ENCODE results near the gene BAG3. TPM values are rescaled to one million over a fixed set of nuclear protein-coding genes. Genes with fewer than 3 reads are reported as not detected.

Gene BAG3
- total RNA-seq, 6 experiments from 2014 or later = 97.2 to 108 (median 101) TPM

DNA sequence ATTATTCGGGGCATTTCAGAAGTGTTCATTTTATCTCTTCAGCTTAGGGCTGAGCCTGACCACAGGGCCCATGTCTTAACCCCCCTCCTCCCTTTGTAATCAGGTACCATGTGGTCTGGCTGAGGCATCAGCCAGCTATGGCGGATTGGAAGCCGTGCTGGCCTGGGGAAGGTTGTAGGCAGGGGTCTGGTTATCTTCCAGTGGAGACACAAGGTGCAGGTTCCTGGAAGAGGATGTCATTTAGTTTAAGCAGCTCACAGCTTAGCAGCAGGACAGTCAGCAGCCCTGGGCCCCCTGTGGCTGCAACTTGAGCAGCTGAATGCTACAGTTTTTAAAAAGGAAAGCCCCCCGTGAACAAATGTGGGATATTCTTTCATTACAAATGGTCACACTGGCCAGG is 22.1 kb downstream of the BAG3 start:
- peaks cover 54% of the 10 kb centered on the region for H3K36me3 Mint-ChIP-seq (ENCODE audit: low read depth)

DNA sequence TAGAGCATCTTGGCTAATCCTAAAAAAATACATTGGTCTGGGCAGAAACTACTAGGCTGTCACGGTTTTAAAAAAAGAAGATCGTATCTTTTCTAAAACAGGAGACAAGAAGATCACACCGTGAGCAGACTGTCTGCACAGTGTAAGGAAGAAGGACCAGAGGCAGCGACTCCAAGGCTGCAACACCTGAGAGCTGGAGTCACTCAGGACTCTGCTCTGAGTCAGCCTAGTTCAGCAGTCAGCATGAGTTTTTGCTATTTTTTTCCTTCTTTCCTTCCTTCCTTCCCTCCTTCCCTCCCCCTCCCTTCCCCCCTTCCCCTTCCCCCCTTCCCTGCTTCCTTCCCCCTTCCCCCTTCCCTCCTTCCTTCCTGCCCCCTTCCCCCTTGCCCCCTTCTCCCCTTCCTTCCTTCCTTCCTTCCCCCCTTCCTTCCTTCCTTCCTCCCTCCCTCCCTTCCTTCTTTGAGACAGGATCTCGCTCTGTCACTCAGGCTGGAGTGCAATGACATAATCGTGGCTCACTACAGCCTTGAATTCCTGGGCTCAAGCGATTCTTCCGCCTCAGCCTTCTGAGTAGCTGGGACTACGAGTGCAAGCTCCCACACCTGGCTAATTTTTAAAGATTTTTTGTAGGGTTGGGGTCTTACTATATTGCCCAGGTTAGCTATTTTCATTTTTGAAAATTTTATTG is 24.4 kb downstream of the BAG3 start:
- Mint-ChIP-seq H3K36me3 (ENCODE audit: low read depth) (peaks cover 45% of the 10 kb centered on the region), H3K27me3 (ENCODE audit: insufficient read depth) (peaks cover 5% of the 10 kb centered on the region; the same call in 1 of the 2 replicates), H3K9me3 (no peaks in the 10 kb centered on the region), H3K27ac (no peak overlapping the region; the same call in 1 of the 2 replicates), H3K4me3 (no peak overlapping the region), H3K4me1 (ENCODE audit: low read depth) (peaks cover 88% of the 10 kb centered on the region)
- DNase-seq = no peak
- TF ChIP-seq, protein P1, sequence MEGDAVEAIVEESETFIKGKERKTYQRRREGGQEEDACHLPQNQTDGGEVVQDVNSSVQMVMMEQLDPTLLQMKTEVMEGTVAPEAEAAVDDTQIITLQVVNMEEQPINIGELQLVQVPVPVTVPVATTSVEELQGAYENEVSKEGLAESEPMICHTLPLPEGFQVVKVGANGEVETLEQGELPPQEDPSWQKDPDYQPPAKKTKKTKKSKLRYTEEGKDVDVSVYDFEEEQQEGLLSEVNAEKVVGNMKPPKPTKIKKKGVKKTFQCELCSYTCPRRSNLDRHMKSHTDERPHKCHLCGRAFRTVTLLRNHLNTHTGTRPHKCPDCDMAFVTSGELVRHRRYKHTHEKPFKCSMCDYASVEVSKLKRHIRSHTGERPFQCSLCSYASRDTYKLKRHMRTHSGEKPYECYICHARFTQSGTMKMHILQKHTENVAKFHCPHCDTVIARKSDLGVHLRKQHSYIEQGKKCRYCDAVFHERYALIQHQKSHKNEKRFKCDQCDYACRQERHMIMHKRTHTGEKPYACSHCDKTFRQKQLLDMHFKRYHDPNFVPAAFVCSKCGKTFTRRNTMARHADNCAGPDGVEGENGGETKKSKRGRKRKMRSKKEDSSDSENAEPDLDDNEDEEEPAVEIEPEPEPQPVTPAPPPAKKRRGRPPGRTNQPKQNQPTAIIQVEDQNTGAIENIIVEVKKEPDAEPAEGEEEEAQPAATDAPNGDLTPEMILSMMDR (IDR thresholded peaks at IDR 0.05) = no peak

More for the DNA sequence above, 22.1 kb downstream of the BAG3 start:
- Mint-ChIP-seq H3K27me3 (ENCODE audit: insufficient read depth) (no peaks in the 10 kb centered on the region; the same call in none of the 2 replicates), H3K4me1 (ENCODE audit: low read depth) (peaks cover 84% of the 10 kb centered on the region), H3K4me3 (no peak overlapping the region), H3K27ac (peak overlapping the region; percentile 57), H3K9me3 (no peaks in the 10 kb centered on the region)
- DNase-seq = no peak
- TF ChIP-seq, protein P1 (IDR thresholded peaks at IDR 0.05) = no peak

DNA sequence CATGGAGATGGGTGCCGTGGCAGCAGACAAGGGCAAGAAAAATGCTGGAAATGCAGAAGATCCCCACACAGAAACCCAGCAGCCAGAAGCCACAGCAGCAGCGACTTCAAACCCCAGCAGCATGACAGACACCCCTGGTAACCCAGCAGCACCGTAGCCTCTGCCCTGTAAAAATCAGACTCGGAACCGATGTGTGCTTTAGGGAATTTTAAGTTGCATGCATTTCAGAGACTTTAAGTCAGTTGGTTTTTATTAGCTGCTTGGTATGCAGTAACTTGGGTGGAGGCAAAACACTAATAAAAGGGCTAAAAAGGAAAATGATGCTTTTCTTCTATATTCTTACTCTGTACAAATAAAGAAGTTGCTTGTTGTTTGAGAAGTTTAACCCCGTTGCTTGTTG is 25.9 kb downstream of the BAG3 start:
- TF ChIP-seq, protein P1 (IDR thresholded peaks at IDR 0.05) = no peak

DNA sequence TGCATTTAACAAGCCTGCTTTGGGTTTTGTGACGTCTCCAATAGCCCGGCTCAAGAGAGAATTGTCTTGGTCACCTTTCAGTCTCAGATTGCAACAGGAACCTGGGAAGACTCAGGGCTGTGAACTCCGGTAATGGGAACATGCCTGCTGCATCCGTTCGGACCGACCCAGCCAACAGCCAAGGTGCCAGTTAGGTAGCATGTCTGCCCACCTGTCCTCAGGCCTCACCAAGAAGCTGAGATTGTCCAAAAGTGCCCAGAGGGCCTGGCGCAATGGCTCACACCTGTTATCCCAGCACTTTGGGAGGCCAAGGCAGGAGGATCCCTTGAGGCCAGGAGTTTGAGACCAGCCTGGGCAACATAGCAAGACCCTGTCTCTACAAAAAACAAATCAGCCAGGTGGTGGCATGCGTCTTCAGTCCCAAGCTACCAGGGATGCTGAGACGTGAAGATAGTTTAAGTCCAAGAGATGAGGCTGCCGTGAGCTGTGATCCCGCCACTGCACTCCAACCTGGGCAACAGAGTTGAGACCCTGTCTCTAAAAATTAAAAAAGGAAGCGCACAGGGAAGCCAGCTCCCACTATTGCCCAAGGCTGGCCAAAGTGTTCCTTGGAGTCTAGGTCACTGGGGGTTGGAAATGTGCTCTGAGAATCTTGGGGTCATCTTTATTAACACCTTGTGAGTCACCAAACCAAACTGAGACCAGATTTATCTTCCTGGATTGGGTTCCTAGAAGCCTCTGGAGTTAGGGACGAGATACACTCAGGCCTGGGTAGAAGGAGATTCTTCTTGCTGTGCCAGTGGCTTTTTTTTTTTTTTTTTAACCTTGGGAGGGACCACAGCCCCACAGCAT is 26.9 kb downstream of the BAG3 start:
- H3K27me3 Mint-ChIP-seq (ENCODE audit: insufficient read depth) = peaks cover 5% of the 10 kb centered on the region
- peaks cover 26% of the 10 kb centered on the region for H3K36me3 Mint-ChIP-seq (ENCODE audit: low read depth)
- peak overlapping the region; percentile 86 for H3K27ac Mint-ChIP-seq
- H3K4me1 Mint-ChIP-seq (ENCODE audit: low read depth) = peaks cover 88% of the 10 kb centered on the region
- H3K4me3 Mint-ChIP-seq = no peak overlapping the region; the same call in 1 of the 2 replicates
- TF ChIP-seq, protein P1 (IDR thresholded peaks at IDR 0.05) = no peak
- peak; percentile 40 for DNase-seq
- no peaks in the 10 kb centered on the region for H3K9me3 Mint-ChIP-seq

More for the DNA sequence above, 25.9 kb downstream of the BAG3 start:
- Mint-ChIP-seq H3K36me3 (ENCODE audit: low read depth) (peaks cover 32% of the 10 kb centered on the region), H3K4me3 (peak overlapping the region; percentile 22; the same call in 1 of the 2 replicates), H3K9me3 (no peaks in the 10 kb centered on the region), H3K27me3 (ENCODE audit: insufficient read depth) (peaks cover 5% of the 10 kb centered on the region), H3K4me1 (ENCODE audit: low read depth) (peaks cover 88% of the 10 kb centered on the region), H3K27ac (peak overlapping the region; percentile 35)
- no peak for DNase-seq

DNA sequence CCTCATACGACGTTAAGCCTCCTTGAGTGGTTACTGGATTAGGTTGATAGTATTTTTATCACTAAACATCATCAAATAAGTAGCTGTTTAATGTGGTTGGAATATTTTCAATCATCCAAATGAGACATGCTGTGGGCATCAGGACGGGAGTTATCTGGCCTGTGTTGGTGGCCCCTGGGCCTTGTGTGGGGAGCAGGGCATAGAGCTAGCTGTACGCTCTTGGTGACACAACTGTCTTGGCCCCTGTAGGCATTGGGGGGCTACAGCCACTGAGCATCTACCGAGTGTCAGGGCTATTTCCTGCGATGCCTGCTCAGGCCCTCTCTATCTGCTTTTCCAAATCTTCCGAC is 28.3 kb downstream of the BAG3 start:
- Mint-ChIP-seq H3K36me3 (ENCODE audit: low read depth) (peaks cover 13% of the 10 kb centered on the region), H3K4me1 (ENCODE audit: low read depth) (peaks cover 76% of the 10 kb centered on the region), H3K27me3 (ENCODE audit: insufficient read depth) (peaks cover 5% of the 10 kb centered on the region), H3K27ac (peak overlapping the region; percentile 86), H3K4me3 (peak overlapping the region; percentile 70; the same call in 1 of the 2 replicates), H3K9me3 (no peaks in the 10 kb centered on the region)
- no peak for DNase-seq
- TF ChIP-seq, protein P1 (IDR thresholded peaks at IDR 0.05) = no peak
